Common myeloid progenitor, CD34-positive (primary cell): Measurements from ENCODE around the gene CAMTA1.

Experiments
- CTCF ChIA-PET: fragments of 350-600 bp; sonication (Branson Sonifier 250); formaldehyde crosslinking; loops from one replicate; lab custom pipeline; 2021; ENCODE audit warnings: antibody characterized with exemption; lab: Charles Lee
- POLR2A ChIA-PET: fragments of 350-600 bp; sonication (Branson Sonifier 250); formaldehyde crosslinking; loops from one replicate; lab custom pipeline; 2021; ENCODE audit warnings: antibody characterized with exemption; lab: Charles Lee
- DNase-seq, 3 donors: peaks; one replicate each; pipeline versions ENCODE4 v3.0.0 to v3.0.0-alpha.2; 2013
- H3K27ac ChIP-seq, 2 experiments: 1 replicate in 1 of 2; 2 replicates in 1 of 2; pipeline ENCODE4 v1.7.0; 2013; ENCODE audit warnings: inconsistent platforms in 2 of 2, low read length in 2 of 2, mild to moderate bottlenecking in 2 of 2, low read depth in 1 of 2, moderate library complexity in 1 of 2; ENCODE audit not compliant: severe bottlenecking in 2 of 2, insufficient read depth in 1 of 2, poor library complexity in 1 of 2
- H3K27me3 ChIP-seq, 5 experiments: replicated peaks in 2 of 5; 1 replicate in 3 of 5; 2 replicates in 2 of 5; pipeline versions ENCODE4 v1.6.1 to v1.7.0; 2013; ENCODE audit warnings: low read length in 4 of 5, mild to moderate bottlenecking in 2 of 5, moderate library complexity in 2 of 5, inconsistent platforms in 1 of 5; ENCODE audit not compliant: insufficient read depth in 5 of 5, control insufficient read depth in 4 of 5
- H3K36me3 ChIP-seq, 4 experiments: 1 replicate in 2 of 4; 2 replicates in 2 of 4; pipeline versions ENCODE4 v1.6.1 to v1.7.0; 2013; ENCODE audit warnings: low read length in 3 of 4, control low read depth in 1 of 4, mild to moderate bottlenecking in 1 of 4; ENCODE audit not compliant: control insufficient read depth in 4 of 4, insufficient read depth in 4 of 4
- H3K4me1 ChIP-seq, 4 experiments: 1 replicate in 3 of 4; 2 replicates in 1 of 4; pipeline versions ENCODE4 v1.6.1 to v1.7.1; 2013; ENCODE audit warnings: low read length in 3 of 4, mild to moderate bottlenecking in 3 of 4, control low read depth in 1 of 4, inconsistent platforms in 1 of 4, moderate library complexity in 1 of 4; ENCODE audit not compliant: control insufficient read depth in 4 of 4, insufficient read depth in 4 of 4; ENCODE audit errors: control extremely low read depth in 1 of 4
- H3K4me3 ChIP-seq, 7 experiments: 1 replicate in 4 of 7; 2 replicates in 3 of 7; pipeline versions ENCODE4 v1.5.1 to v1.7.0; 2013; ENCODE audit warnings: mild to moderate bottlenecking in 7 of 7, low read length in 6 of 7, moderate library complexity in 6 of 7, inconsistent platforms in 2 of 7, low read depth in 2 of 7, control low read depth in 1 of 7; ENCODE audit not compliant: insufficient read depth in 4 of 7, control insufficient read depth in 1 of 7; ENCODE audit errors: extremely low read depth in 1 of 7
- H3K9me3 ChIP-seq, 5 experiments: 1 replicate in 4 of 5; 2 replicates in 1 of 5; pipeline versions ENCODE4 v1.6.1 to v1.7.1; 2013; ENCODE audit warnings: low read length in 4 of 5, mild to moderate bottlenecking in 2 of 5, inconsistent platforms in 1 of 5, low read depth in 1 of 5, moderate library complexity in 1 of 5; ENCODE audit not compliant: control insufficient read depth in 4 of 5, insufficient read depth in 2 of 5; ENCODE audit errors: control extremely low read depth in 1 of 5
- WGBS: methylation state at CpG from one replicate; pipeline ENCODE4 v1.1.5; 2013; ENCODE audit not compliant: insufficient coverage; 5-methylcytosine and 5-hydroxymethylcytosine counted together

The CAMTA1 gene

DNA sequence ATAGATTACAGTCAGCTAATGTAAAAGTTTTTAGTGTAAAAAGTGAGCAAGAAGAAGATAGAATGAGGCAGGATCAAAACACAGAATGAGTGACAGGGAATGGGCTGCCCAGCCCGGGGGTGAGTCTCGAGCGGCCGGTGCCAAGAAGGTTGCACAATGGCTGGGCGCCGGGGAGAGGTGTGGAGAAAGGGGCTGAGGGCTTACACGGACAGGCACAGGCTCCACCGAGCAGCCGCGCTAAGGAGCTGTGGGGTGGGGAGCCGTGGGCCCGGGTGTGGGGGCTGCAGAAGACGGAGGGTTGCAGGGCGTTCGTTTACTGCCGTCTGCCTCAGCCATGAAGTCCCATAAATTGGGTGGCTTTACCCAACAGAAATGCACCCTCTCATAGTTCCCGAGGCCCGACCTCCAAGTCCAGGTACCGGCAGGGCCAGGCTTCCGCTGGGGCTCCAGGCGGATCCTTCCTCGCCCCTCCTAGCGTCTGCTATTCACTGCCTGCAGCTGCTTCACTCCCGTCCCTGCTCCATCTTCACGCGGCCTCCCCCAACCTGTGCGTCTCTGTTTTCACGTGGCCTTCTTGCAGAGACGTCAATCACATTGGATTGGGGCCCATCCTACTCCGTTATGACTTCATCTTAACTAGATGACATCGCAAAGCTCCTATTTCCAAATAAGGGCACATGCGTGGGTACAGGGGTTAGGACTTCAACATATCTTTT is 277.2 kb downstream of the CAMTA1 start:
- Histone ChIP-seq H3K36me3 (no peaks in the 10 kb centered on the region), H3K27ac (no peak overlapping the region), H3K9me3 (peaks cover 0 to 2% (median 0%) of the 10 kb centered on the region in 5 experiments), H3K4me3 (no peak overlapping the region), H3K4me1 (no peaks in the 10 kb centered on the region), H3K27me3 (peaks cover 0 to 18% (median 2%) of the 10 kb centered on the region in 5 experiments)
- WGBS: 89% methylated on average over 32 of the region's 32 CpGs
- CTCF ChIA-PET: interaction anchor here (1.4 kb wide), 1 partner anchor 585 kb away, joined by 3 read pairs; no protein-coding TSS in a partner anchor
- POLR2A ChIA-PET: no interaction called here
- DNase-seq: no peak

DNA sequence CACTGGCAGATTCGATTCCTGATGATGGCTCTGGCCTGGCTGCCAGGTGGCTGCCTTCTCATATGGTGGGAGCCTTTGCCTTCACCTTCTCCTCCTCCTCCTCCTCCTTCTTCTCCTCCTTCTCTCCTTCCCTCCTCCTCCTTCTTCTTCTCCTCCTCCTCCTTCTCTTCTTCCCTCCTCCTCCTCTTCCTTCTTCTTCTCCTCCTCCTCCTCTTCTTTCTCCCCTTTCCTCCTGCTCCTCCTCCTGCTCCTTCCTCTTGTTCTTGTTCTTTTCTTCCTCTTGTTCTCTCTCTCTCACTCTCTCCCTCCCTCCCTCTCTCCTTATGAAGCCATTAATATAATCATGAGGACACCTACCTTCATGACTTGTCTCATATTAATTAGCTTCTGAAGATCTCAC is 278.7 kb downstream of the CAMTA1 start:
- no peaks in the 10 kb centered on the region for H3K4me1 ChIP-seq
- peaks cover 0 to 2% (median 0%) of the 10 kb centered on the region in 5 experiments for H3K9me3 ChIP-seq
- no peaks in the 10 kb centered on the region for H3K36me3 ChIP-seq
- WGBS: no CpG with 5 or more reads among the region's 1 CpG
- DNase-seq: no peak
- no peak overlapping the region for H3K27ac ChIP-seq
- H3K4me3 ChIP-seq: no peak overlapping the region
- POLR2A ChIA-PET: no interaction called here
- CTCF ChIA-PET: interaction anchor here (1.1 kb wide), 1 partner anchor 16 kb away, joined by 3 read pairs; no protein-coding TSS in a partner anchor
- peaks cover 2 to 24% (median 4%) of the 10 kb centered on the region in 5 experiments for H3K27me3 ChIP-seq

DNA sequence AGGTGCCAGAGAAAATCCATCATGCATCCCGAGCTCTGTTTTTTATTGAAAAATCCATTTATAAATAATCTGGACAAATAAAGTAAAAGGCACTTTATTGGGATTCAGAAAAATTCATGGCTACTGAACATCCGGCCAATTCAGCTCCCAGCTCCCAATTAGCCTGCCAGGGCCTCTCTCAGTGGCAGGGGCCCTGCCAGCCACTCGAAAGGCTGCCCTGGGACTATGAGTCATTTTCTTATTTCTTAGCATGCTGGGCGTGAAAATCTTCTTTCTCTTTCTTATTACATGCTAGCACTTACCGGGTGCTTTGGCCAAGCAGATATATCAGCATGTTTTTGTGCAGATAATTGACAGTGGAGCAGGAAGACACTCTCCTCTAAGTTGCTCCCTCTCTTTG is 283.3 kb downstream of the CAMTA1 start:
- CTCF ChIA-PET: interaction anchor here (1.0 to 1.3 kb wide), 3 partner anchors 15 to 179 kb away, joined by 3 to 4 read pairs (median 3); no protein-coding TSS in a partner anchor
- Histone ChIP-seq H3K9me3 (no peaks in the 10 kb centered on the region), H3K27me3 (peaks cover 2 to 42% (median 13%) of the 10 kb centered on the region in 5 experiments), H3K36me3 (no peaks in the 10 kb centered on the region), H3K27ac (no peak overlapping the region), H3K4me1 (peaks cover 0 to 6% (median 2%) of the 10 kb centered on the region in 4 experiments), H3K4me3 (no peak overlapping the region)
- DNase-seq: no peak
- POLR2A ChIA-PET: no interaction called here
- WGBS: 100% methylated on average over 2 of the region's 5 CpGs

DNA sequence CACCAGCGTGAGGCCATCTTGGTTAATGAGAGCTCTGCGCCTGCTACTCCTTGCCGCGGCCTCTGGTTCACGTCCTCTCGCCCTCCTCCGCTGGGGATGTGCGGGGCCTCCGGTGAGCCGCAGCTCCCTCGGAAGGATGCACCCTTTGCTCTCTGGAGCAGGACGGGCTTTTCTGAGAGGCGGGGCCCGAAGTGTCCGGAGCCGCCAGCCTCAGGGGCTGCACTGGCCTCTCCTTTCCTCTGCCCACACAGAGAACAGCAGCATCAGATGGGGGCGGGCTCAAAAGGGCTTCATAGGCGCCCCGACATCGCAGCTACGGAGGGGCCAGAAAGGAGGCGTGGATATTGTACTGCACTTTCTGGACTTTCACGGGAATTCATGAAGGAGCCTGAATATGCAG is 284.7 kb downstream of the CAMTA1 start:
- peak overlapping the region in 1 of 7 experiments; percentile 42 for H3K4me3 ChIP-seq
- no peak overlapping the region for H3K27ac ChIP-seq
- H3K36me3 ChIP-seq: no peaks in the 10 kb centered on the region
- peaks cover 0 to 6% (median 2%) of the 10 kb centered on the region in 4 experiments for H3K4me1 ChIP-seq
- CTCF ChIA-PET: interaction anchor here (1.0 to 2.5 kb wide), 11 partner anchors 9 to 579 kb away, joined by 3 to 10 read pairs (median 4); no protein-coding TSS in a partner anchor
- DNase-seq: no peak
- H3K9me3 ChIP-seq: no peaks in the 10 kb centered on the region
- POLR2A ChIA-PET: interaction anchor here (0.8 kb wide), 1 partner anchor 137 kb away, joined by 3 read pairs; no protein-coding TSS in a partner anchor
- WGBS: 11% methylated on average over 22 of the region's 23 CpGs
- peaks cover 0 to 38% (median 14%) of the 10 kb centered on the region in 5 experiments for H3K27me3 ChIP-seq

DNA sequence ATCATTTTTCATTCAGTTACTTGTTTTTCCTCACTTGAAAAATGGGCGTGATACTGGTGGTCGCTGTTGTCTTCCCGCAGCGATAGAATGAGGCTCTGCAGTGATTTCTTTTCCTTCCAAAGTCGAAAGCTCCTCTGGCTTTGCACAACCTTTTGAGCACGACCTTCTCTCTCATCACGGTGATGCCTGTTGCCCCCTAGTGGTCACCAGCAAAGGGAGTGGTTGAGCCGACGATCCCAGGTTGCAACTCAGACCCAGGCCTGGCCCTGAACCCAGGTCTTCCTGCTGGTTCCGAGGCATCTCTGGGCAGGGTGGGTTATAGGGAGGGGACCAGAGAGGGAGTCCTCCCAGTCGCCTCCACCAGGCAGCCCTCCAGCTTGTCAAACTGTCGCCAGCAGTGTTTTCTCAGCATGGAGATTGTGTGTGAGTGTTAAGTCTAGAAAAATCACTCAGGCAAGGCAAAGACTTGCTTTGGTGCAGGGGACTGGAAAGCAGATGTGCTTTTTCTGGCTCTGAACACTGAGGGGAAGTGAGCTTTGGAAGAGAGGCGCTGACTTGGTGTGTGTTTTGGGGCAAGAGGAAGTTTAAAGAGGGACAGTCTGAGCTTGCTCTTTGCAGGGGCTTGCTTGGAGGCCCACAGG is 285.3 kb downstream of the CAMTA1 start:
- H3K36me3 ChIP-seq: no peaks in the 10 kb centered on the region
- H3K9me3 ChIP-seq: no peaks in the 10 kb centered on the region
- 11% methylated on average over 11 of the region's 13 CpGs for WGBS
- peaks cover 0 to 36% (median 14%) of the 10 kb centered on the region in 5 experiments for H3K27me3 ChIP-seq
- H3K4me1 ChIP-seq: peaks cover 0 to 6% (median 2%) of the 10 kb centered on the region in 4 experiments
- POLR2A ChIA-PET: interaction anchor here (0.8 kb wide), 1 partner anchor 137 kb away, joined by 3 read pairs; no protein-coding TSS in a partner anchor
- H3K4me3 ChIP-seq: peak overlapping the region in 1 of 7 experiments; percentile 42
- DNase-seq: peak; percentile 45 to 70 (median 67)
- no peak overlapping the region for H3K27ac ChIP-seq
- CTCF ChIA-PET: interaction anchor here (1.0 to 2.5 kb wide), 12 partner anchors 8 to 578 kb away, joined by 3 to 10 read pairs (median 4); no protein-coding TSS in a partner anchor

DNA sequence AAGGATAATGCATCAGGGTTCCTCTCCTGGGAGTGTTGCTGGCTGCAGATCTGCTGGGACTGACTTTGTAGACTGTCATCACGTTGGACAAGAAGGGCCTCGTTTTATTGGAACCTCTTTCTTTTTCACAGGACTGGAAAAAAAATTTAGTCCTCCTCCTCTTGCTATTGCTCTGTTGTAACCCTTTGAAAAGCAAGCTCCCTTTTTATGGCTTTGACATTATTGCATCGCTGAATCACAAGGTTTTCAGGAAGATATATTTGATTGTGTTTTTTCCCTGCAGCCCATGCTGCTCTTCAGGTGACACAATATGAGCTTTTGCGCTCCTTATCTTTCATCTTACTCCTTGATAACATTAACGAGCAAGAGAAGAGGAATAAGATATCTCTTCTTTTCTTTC is 290.9 kb downstream of the CAMTA1 start:
- ChIA-PET POLR2A (no interaction called here), CTCF (no interaction called here)
- Histone ChIP-seq H3K9me3 (peaks cover 0 to 29% (median 3%) of the 10 kb centered on the region in 5 experiments), H3K36me3 (no peaks in the 10 kb centered on the region), H3K4me1 (no peaks in the 10 kb centered on the region), H3K27ac (no peak overlapping the region), H3K27me3 (peaks cover 0 to 9% (median 0%) of the 10 kb centered on the region in 5 experiments), H3K4me3 (no peak overlapping the region)
- no peak for DNase-seq
- WGBS: 83% methylated on average over 2 of the region's 5 CpGs
